ENCODE measurements around the gene CCDC86. TPM values are rescaled to one million over a fixed set of nuclear protein-coding genes. Genes with fewer than 3 reads are reported as not detected.

CCDC86 gene
- total RNA-seq, 1 donor from 2014 or later: 4.7 TPM

DNA sequence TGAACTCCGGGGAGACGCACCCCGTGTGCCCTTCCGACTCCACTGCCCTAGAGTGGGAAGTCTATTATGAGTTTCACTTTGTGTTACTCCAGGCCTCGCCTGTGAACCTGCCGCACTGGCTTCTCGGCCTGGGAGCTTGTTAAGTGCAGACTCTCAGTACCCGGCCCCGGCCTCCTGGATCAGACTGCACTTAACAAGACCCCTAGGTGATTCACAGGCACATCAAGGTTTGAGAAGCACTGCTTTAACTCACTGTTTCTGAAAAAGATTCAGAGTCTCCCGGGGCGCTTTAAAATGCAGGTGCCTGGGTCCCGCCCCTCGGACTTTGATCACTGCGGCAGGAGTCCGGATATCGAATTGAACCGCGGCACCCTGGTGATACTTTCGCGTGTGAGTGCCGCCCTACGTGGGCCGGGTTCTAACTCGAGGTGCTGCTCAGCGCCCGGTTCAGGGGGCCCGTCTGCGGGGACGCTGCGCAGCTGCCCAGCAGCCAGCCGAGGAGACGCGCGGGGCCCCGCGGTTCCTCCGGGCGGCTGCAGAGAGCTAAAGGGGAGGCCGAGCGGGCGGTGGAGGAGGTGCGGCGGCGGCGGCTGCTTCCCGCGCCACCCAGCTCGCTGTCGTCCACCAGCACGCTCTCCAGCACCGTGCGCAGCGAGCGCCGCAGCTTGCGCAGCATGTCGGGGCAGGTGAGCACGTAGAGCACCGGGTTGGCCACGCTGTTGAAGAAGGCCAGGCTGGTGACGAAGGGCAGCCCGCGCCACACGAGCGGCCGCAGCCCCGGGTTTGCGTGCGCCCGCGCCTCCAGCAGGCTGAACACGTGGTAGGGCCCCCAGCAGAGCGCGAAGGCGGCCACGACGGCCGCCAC lies 10.4 kb downstream of the CCDC86 start:
- DNase-seq (ENCODE audit: low spot score) (peak; percentile 89), ATAC-seq (peak; percentile 94)

DNA sequence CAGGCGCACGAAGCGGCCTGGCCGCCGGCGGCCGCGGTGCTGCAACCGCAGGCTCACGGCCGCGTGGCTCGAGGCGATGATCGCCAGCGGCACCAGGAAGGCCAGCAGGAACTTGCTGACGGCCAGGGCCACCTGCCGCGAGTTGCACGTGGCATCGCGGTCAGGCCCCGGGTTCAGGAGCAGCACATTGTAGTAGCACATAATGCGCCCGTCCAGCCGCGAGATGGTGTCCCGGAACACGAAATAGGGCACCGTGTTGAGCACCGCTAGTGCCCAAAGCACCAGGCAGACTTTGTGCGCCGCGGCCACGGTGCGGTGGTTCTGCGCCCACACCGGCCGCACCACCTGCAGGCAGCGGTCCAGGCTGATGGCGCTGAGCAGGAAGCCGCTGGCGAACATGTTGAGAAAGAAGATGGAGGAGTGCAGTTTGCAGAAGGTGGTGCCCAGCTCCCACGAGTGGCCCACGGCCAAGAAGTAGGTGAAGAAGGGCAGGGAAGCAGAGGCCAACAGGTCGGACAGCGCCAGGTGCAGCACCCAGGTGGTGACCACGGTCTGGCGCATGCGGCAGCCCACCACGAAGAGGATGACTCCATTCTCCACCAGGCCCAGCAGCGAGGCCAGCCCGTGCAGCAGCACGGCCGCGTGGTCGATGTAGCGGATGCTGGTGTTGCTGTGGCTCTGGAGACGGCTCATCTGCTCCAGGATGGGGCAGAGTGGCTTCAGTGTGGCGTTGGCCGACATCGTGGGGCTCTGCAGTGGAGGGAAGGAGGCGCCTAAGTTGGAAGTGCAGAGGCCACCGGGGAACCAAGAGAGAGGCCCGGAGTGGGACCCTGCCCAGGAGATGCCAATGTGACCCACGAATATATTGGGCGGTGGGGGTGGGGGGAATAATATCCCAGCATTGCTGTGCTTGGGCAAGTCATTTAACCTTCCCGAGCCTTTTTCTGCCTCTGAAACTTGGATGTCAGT lies 11.4 kb downstream of the CCDC86 start:
- DNase-seq (ENCODE audit: low spot score) (no peak), ATAC-seq (no peak)

DNA sequence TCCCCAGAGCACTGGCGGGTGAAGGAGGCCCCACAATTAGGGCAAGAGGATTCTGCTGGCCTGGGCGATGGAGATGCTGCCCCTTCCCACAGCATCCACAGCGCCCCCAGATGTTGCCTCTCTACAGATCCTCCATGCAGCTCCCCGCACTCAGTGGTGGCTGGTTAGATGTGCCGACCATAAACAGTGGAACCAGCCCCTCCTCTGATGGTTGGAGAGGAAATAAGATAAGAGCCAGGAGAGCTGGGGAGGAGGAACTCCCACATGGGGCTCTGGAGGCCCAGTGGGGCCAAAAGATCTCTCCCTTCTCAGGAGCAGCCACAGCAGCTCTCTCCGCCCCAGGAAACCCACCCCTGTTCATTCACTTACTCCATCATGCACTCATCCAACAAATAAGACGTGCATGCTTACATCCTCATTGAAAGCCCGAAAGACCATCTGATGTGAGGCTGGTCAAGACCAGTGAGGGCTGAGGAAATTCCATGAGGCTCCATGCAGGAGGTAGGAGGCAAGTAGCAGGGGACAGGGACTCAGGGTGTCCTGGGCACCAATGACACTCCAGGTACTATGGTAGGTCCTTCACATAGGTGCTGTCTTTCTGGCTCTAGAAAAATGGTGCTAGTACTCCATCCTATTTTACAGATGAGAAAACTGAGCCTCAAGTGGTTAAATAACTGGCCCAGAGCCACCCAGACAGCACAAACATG lies 12.4 kb downstream of the CCDC86 start:
- no peak for DNase-seq (ENCODE audit: low spot score)
- ATAC-seq: no peak

DNA sequence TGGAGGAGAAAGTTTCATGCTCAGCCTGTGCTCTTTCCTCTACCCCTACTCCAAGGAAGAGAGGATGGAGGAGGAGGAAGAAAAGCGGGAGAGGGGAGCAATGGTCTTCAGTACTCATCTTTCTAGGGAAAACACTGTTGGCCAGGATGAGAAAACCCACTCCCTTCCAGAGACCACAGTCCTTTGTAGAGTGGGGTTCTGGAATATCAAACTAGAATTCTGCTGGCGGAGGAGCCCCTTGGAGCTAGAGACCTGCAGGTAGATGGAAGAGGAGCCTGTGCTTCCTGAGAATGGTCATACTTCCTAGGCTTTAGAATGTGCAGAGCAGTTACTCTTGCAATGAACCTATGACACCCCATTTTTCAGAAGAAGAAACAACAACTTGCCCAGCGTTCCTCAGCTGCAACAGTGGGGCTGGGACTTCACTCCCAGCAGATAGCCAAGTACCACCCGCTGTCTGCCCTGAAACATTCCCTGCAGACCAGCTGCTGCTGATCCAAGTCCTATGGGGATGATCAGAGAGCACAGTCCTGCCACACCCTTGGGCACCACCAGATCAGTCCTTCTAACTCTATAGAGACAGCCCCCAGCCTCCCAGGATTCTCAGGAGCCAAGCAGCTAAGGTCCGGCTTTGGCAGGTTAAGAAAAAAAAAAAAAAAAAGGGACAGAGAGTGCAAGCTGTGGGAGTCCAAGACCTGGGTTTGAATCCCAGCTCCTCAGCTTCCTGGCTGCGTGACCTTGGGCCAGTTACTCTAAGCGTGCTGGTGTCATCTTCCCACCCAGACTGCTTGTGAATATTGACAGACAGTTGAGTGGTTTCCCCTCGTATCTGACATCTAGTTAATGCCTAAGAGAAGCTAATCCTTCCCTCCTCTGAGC lies 13.2 kb downstream of the CCDC86 start:
- ATAC-seq (no peak), DNase-seq (ENCODE audit: low spot score) (no peak)

DNA sequence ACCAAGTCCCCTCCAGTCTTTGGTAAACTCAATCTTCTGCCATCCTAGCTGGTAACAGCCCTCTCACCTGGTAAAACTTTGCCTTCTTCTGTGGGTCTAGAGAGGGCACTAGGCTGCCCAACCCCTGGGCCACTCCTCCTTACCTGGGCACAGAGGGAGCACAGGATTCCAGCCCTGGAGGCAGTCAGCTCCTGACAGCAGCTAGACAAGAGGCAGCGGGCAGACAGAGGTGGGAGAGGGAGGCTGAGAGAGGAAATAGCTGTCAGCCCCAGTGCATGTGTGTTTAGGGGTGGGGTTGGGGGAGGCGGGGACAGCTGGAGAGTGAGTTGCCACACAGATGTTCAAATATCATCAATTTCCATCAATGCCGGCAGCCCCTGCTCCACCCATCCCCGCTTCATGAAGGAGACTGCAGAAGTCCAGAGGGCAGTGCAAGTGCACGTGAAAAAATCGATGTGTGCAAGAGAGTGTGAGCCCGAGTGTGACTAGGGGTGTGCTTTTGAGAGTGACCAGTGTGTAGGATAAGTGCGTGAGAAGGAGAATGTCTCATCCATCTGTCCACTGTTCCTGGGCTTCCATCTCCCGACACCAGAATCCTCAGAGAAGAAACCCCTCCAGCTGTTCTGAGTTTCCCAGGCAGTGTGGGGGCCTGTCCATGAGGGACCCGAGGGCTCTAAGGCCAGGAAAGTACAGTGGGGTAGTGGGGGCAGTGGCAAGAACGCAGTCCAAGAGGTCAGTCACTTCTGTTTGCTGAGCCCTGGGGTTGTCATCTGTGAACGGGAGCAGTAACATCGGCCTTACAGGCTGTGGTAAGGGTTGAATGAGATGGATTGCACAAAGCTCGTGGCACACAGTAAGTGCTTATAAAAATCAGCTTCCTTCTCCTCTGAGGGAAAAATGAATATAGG lies 14.1 kb downstream of the CCDC86 start, which contains the start of gene PTGDR2:
Gene PTGDR2, minus strand, starts transcription at position 225 of the 908 bp plus-strand sequence. CDS start 2,228 bp downstream, outside the sequence.
- ATAC-seq: no peak
- DNase-seq (ENCODE audit: low spot score): no peak

DNA sequence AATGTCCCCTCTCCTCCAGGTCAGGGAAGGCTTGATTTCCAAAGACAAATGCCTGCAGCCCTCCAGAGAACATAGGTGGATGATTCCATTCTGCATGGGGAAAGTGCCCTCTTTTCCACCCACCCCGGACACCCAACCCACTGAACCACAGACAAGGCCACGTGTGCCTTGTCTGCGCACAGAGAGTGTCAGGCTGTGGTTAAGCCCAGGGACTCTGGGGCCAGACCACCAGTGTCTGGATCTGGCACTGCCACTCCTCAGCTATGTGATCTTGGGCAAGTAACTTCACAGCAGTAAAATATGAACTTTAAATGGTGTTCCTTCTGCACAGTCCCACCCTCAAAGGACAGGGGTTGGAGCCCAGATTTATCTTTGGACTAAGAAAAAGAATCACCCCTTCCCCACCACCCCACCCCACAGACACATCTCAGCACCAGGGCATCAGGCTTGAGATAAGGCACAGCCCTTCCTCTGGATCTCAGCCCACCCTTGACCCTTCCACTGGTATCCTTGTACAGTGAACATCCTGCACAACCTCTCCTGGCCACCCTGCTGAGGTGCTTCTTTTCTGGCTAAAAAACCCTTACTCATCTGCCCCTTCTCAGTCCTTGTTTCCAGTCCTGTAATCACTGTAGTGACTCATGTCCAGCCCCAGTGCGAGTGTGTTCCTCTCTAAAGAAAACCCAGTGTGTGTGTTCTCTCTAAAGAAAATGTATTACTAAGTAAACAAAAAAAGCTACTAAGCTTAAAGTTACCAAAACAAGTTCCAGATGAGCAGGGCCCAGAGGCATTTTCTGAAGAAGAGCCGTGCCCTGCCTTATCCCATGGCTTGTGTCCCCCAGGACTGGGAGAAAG lies 15.7 kb downstream of the CCDC86 start:
- no peak for DNase-seq (ENCODE audit: low spot score)
- ATAC-seq: no peak

DNA sequence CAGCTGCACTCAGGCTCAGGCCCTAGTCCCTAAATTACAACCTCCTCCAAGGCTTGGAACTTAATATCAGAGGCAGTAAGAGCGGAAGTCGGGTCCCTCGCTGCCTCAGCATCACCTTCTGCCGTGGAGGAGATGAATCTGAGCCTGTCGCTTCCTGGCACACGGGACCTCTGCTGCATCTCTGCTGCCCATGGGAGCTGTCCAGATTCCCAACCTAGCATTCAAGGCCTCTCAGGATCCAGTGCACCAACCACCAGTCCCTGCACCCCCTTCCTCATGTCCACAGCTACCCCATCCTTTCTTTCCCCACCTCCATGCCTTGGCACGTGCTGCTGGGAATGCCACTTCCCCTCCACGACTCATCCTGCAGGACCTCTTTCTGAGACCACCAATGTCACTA lies 16.3 kb downstream of the CCDC86 start:
- DNase-seq (ENCODE audit: low spot score): no peak
- no peak for ATAC-seq

DNA sequence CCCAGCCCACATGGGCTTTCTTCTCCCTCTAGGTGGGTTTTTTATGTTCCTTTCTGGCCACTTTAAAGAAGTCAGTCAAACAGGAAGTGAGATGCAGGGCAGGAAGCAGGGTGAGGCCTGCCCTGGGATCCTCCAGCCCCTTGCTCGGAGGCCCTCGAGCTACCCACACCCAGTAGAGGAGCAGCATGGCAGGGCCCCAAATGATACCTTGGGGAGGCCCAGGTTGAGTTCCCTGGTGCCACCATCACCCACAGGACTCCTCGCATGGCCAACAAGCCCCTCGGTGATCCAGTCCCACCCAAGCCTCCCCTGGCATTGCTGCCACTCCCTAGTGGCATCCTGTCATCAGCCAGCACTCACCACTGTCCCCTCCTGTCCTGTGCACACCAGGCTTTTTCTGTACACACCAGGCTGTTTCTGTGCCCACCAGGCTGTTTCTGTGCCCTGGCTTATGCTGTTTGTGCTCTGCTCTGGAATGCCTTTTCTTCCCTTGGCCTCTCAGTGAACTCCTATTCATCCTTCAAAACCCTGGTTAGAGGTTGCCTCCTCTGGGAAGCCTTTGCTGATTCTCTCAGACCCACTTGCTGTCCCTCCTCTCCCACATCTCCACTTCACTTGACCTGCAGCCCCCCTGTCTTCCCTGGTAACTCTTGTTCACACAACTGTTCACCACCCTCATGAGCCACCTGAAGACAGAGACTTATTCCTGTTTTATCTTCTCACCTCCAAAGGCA lies 17.0 kb downstream of the CCDC86 start:
- no peak for DNase-seq (ENCODE audit: low spot score)
- ATAC-seq: no peak

DNA sequence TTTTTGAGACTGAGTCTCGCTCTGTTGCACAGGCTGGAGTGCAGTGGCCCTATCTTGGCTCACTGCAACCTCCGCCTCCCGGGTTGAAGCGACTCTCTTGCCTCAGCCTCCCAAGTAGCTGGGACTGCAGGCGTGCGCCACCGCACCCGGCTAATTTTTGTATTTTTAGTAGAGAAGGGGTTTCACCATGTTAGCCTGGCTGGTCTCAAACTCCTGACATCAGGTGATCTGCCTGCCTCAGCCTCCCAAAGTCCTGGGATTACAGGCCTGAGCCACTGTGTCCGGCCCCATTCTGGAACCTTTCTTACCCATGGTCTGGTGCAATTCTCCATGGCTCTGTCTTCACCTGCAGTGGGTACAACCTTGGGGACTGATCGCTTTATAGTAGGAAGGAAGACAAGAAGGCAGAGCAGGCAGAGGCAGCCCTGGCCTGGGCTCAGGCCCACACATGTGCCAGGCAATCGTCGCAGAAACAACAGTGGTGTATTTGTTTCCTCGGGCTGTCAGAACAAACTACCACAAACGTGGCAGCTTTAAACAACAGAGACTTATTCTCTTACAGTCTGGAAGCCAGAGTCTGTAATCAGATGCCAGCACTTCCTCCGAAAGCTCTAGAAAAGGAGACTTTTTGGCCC lies 17.8 kb downstream of the CCDC86 start:
- DNase-seq (ENCODE audit: low spot score) (no peak), ATAC-seq (no peak)

DNA sequence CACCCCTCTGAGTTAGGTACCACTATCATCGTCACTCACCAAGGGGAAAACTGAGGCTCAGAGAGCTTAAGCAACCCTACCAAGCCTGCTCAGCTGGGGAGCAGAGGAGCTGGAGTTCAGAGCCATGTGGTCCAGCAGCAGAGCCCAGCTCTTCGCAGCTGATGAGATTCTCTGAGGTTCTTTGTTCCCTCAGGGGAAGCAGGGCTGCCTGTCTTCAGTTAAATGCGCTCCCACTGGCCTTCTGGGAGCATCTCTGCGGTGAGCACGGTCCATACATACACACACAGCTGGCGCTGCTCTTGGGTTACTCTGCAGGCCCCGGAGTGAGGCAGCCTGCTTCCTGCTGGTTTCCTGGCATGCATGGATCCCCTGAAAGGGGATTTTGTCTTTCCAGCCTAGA lies 19.0 kb downstream of the CCDC86 start:
- ATAC-seq (no peak), DNase-seq (ENCODE audit: low spot score) (no peak)

DNA sequence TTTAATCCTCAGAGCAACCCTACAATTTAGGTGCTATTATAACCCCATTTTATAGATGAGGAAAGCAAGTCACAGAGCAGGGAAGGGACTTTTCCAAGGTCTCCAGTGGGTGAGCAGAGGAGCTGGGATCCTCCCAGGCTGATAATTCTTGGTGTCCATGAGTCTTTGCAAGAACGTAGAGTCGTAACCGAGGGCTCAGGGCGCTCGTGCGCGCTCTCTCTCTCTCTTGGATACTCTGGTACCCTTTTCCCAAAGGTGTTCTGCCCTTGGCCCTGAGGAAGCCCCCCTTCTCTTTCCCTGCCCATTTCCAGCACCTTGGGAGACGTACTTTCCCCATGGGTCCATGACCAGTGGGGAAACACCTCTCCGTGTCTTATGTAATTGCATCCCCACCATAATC lies 20.3 kb downstream of the CCDC86 start:
- ATAC-seq: no peak
- no peak for DNase-seq (ENCODE audit: low spot score)

DNA sequence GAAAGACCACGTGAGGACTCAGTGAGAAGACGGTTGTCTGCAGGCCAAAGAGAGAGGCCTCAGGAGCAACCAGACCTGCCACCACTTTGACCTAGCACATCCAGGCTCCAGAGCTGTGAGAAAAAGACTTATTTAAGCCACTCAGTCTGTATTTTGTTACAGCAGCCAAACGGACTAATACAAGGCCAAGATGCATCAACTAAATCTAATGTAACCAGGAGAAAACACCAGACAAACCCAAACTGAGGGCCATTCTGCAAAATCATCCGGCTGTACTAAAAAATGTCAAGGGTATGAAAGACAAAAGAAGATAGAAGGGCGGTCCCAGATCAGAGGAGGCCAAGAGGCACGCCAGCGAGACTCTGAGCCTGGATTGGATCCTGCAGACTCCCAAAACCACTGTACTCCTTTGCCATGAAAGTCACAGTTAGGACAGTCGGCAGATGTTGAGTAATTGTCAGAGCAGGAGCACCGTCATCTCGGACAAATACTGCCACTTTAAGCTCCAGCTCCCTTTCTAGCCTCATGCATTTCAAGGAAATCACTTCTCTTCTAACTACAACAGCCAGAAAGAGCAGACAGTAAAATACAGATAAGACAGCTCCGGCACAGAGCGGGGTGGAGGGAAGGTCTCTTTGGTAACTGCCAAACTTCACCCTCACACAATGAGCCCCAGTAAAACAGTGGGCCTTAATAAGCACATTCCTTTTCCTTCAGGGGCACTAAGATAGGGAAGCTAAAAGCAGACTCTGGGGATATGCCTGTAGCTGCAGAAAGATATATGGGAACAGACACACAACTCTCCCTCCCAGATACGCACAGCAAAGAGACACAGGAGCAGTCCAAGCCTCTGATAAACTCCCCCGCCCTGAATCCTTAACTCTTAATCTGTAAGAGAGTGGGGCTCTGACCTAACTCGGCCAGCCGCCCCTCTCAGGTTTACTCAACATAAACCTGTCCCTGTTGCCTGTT lies 21.9 kb downstream of the CCDC86 start:
- DNase-seq (ENCODE audit: low spot score) (no peak), ATAC-seq (no peak)

DNA sequence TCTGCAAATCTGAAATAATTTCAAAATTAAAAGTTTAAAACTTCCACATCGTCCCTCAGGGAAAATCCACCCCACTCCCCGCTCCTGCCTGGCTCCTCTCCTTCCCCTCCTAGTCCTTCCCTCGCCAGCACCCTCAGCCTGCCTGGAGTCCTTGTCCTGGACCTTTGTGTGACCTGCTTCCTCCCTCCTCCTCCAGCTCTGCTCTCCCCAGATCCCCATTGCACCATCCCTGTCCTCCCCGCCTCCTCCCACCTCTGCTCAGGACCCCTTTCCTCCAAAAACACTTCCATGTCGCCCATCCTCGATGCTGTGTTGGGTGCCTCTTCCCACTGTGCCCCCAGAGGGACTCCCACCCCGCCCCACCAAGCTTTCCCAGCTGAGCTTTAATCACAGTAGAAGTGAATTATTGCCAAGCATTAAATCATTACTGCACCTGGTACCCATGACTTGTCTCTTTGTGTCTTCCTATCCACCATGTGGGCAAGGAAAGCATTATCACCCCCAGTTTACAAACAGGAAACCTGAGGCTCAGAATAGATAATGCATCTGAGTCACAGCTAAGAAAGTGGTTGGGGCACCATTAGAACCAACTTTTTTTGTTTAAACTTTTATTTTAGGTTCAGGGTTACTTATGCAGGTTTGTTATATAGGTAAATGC lies 23.1 kb downstream of the CCDC86 start:
- DNase-seq (ENCODE audit: low spot score) (no peak), ATAC-seq (no peak)

DNA sequence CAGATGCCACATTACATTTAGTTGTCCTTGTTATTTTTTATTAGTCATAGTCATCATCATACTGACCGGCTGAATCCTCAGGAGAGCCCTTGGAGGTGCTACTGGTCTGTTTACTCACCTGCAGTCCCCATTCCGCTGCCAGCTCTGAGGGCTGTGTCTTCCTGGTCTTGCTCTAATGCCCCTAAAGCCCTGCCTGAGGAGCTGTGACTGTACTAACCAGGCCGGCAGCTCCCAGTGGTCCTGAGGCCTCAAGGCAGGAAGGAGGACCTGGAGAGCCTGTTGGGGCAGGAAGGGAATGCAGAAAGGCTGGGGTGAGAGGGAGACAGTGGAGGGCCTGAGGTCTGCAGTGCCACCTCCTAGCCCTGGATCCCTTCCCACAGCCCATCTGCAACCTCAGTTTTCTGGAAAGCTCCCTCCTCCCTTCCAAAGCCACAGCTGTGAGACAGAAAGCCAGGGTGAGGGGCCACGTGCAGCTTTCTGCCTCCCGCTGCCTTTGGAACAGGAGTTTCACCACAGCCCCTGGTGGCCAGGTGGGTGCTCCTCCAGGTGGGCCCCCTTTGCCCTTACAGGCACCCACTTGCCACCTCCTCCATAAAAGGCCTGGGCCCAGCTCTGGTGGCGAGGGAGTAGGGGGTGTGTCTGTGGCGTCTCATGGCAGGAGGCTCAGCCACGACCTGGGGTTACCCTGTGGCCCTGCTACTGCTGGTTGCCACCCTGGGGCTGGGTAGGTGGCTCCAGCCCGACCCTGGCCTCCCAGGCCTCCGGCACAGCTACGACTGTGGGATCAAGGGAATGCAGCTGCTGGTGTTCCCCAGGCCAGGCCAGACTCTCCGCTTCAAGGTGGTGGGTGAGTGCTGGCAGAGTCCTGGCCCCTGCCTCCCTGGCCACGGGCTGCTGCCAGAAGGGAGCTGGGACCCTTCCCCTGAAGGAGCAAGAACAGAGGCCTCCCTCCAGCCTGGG lies 25.3 kb downstream of the CCDC86 start, which contains the start of gene ZP1:
Gene ZP1, plus strand, starts transcription at position 632 of the 960 bp plus-strand sequence. Its CDS starts 20 bp downstream, at position 652.
- DNase-seq (ENCODE audit: low spot score): no peak
- no peak for ATAC-seq

Measured in left lobe of liver (tissue), 2 donors.